GM12878 (cell line): ENCODE data around the gene C18orf63. TPM values are rescaled to one million over a fixed set of nuclear protein-coding genes. Genes with fewer than 3 reads are reported as not detected.
A peak's percentile ranks its signal among the peaks of the same experiment; 100 is the strongest.

Experiments used
- ATAC-seq: fragments of 200-7000 bp; cut with Tn5 transposase; 3 replicates; pipeline ENCODE4 v1.9.1; 2020; ENCODE audit warnings: mild to moderate bottlenecking, moderate library complexity
- BruUV-seq: library from RNA; stranded (reverse); fragments of 400-500 nt; replicated peaks from 2 replicates; lab custom pipeline; 2021; lab: Mats Ljungman, UMichigan
- CTCF ChIA-PET: fragments of 300-600 bp; sonication (Branson Sonifier 250); formaldehyde crosslinking; extraction: SDS; loops from one replicate; lab custom pipeline; 2021; ENCODE audit warnings: inconsistent platforms; lab: Yijun Ruan, JAX
- POLR2A ChIA-PET: fragments of 350-600 bp; formaldehyde crosslinking; extraction: SDS; loops from one replicate; lab custom pipeline; 2021; ENCODE audit warnings: inconsistent platforms; lab: Charles Lee
- RAD21 ChIA-PET: fragments of 300-600 bp; sonication (Branson Sonifier 250); formaldehyde crosslinking; loops from one replicate; lab custom pipeline; 2023; ENCODE audit warnings: antibody characterized with exemption; ENCODE audit not compliant: unreplicated experiment; lab: Charles Lee
- SMC1A ChIA-PET: fragments of 300-600 bp; sonication (Branson Sonifier 250); formaldehyde crosslinking; loops from one replicate; lab custom pipeline; 2023; ENCODE audit not compliant: unreplicated experiment, uncharacterized antibody; lab: Charles Lee
- DNase-seq: peaks from one replicate; pipeline ENCODE4 v3.0.0-alpha.2; 2011; ENCODE audit warnings: low read depth, low spot score
- FAIRE-seq: peaks from 3 replicates; lab custom pipeline; 2011; peaks lifted over from hg19 to GRCh38; lab: Jason Lieb, UNC
- H2AFZ ChIP-seq: 2 replicates; pipeline ENCODE4 v1.6.0; 2011; ENCODE audit warnings: low read depth, low read length, control low read depth; ENCODE audit not compliant: control insufficient read depth
- H3K27ac ChIP-seq: 2 replicates; pipeline ENCODE4 v1.5.1; 2011; ENCODE audit warnings: control low read depth; ENCODE audit not compliant: control insufficient read depth, insufficient read depth
- H3K27me3 ChIP-seq, 2 experiments: replicated peaks in 1 of 2; 2 replicates each; pipeline versions ENCODE4 v1.6.0 to v1.6.1; 2011; ENCODE audit warnings: low read length in 1 of 2; ENCODE audit not compliant: control insufficient read depth in 2 of 2, insufficient read depth in 2 of 2
- H3K36me3 ChIP-seq, 2 experiments: 2 replicates each; pipeline ENCODE4 v1.5.1; 2011; ENCODE audit warnings: low read length in 1 of 2; ENCODE audit not compliant: control insufficient read depth in 2 of 2, insufficient read depth in 2 of 2
- H3K4me1 ChIP-seq: 2 replicates; pipeline ENCODE4 v1.6.1; 2011; ENCODE audit warnings: mild to moderate bottlenecking, low read length, moderate library complexity, mixed read lengths; ENCODE audit not compliant: control insufficient read depth, insufficient read depth
- H3K4me2 ChIP-seq: 2 replicates; pipeline ENCODE4 v1.6.0; 2011; ENCODE audit warnings: control low read depth; ENCODE audit not compliant: control insufficient read depth, insufficient read depth
- H3K4me3 ChIP-seq: fragments of 200-600 bp; sonication (generic); 2 replicates; pipeline ENCODE4 v1.5.1; 2016
- H3K79me2 ChIP-seq: 2 replicates; pipeline ENCODE4 v1.6.0; 2011; ENCODE audit warnings: low read length; ENCODE audit not compliant: control insufficient read depth, insufficient read depth
- H3K9ac ChIP-seq: 2 replicates; pipeline ENCODE4 v1.8.0; 2011; ENCODE audit warnings: low read length, control low read depth, mixed read lengths; ENCODE audit not compliant: control insufficient read depth, insufficient read depth
- H3K9me3 ChIP-seq: replicated peaks from 3 replicates; pipeline ENCODE4 v1.5.1; 2011; ENCODE audit warnings: mild to moderate bottlenecking, low read length; ENCODE audit not compliant: control insufficient read depth, insufficient read depth
- H4K20me1 ChIP-seq: 2 replicates; pipeline ENCODE4 v1.6.0; 2011; ENCODE audit not compliant: control insufficient read depth, insufficient read depth
- IKZF2 ChIP-seq, 2 experiments: fragments of 450-650 bp; IDR thresholded peaks; 2 replicates each; pipeline ENCODE4 v1.6.1; 2017; ENCODE audit warnings: mild to moderate bottlenecking in 2 of 2, moderate library complexity in 2 of 2
- LARP7 ChIP-seq: fragments of 450-650 bp; IDR thresholded peaks from 2 replicates; pipeline ENCODE4 v1.6.1; 2017; ENCODE audit warnings: mild to moderate bottlenecking
- RAD21 ChIP-seq: IDR thresholded peaks from 2 replicates; pipeline ENCODE4 v1.6.1; 2011; ENCODE audit warnings: mild to moderate bottlenecking, low read depth, low read length, moderate library complexity; ENCODE audit not compliant: insufficient read depth
- RELB ChIP-seq: fragments of 450-650 bp; IDR thresholded peaks from 2 replicates; pipeline ENCODE4 v1.6.1; 2017; ENCODE audit warnings: low read depth, mild to moderate bottlenecking, moderate library complexity
- SMC3 ChIP-seq: IDR thresholded peaks from 2 replicates; pipeline ENCODE4 v1.6.1; 2011; ENCODE audit warnings: low read length, improper control_type of control experiment, borderline replicate concordance
- USF1 ChIP-seq: IDR thresholded peaks from 2 replicates; pipeline ENCODE4 v1.6.1; 2011; ENCODE audit warnings: borderline replicate concordance, low read depth, mild to moderate bottlenecking, moderate library complexity, mixed read lengths, low read length; ENCODE audit not compliant: insufficient read depth; ENCODE audit errors: extremely low read length
- WRNIP1 ChIP-seq: IDR thresholded peaks from 2 replicates; pipeline ENCODE4 v1.6.1; 2011; ENCODE audit warnings: low read depth, low read length, improper control_type of control experiment, borderline replicate concordance
- ZNF384 ChIP-seq: IDR thresholded peaks from 2 replicates; pipeline ENCODE4 v1.6.1; 2012; ENCODE audit warnings: low read depth, mild to moderate bottlenecking, low read length, improper control_type of control experiment, borderline replicate concordance
- WGBS: methylation state at CpG from one replicate; pipeline ENCODE4 v1.1.6; 2016; ENCODE audit warnings: low lambda C conversion rate; ENCODE audit not compliant: insufficient replicate concordance, insufficient coverage; ENCODE audit errors: missing lambda C conversion rate; 5-methylcytosine and 5-hydroxymethylcytosine counted together
- in situ Hi-C: fragments of 300-500 bp; cut with MboI; formaldehyde crosslinking; loops from 9 replicates; pipeline ENCODE4 v1.14.3; 2018; ENCODE audit warnings: mixed read lengths
- intact Hi-C: fragments of 100-400 bp; cut with micrococcal nuclease; formaldehyde crosslinking; loops from one replicate; pipeline ENCODE4 v1.14.2; 2022; ENCODE audit not compliant: unreplicated experiment
- polyA plus RNA-seq, 11 experiments: library from polyadenylated mRNA; depleted of rRNA in 4 of 11; unstranded in 6 of 11; stranded (reverse) in 5 of 11; fragments of >200 nt; fragmentation: Nextera tagmentation in 4 of 11; fragmentation: Illumina TruSeq in 1 of 11; extraction: Ambion mirVana in 4 of 11; extraction: Trizol in 1 of 11; gene quantifications; 1 replicate in 1 of 11; 2 replicates in 10 of 11; pipeline versions ENCODE4 v1.2.1 to v1.2.3, GENCODE V29; 2011 to 2016; ENCODE audit warnings: inconsistent platforms in 2 of 11, missing spikeins in 2 of 11, low read depth in 1 of 11
- total RNA-seq, 4 experiments: library from RNA; depleted of rRNA in 3 of 4; stranded (reverse); fragments of >200 nt in 3 of 4; fragmentation: Illumina TruSeq in 1 of 4; extraction: Trizol in 1 of 4; gene quantifications; 2 replicates each; pipeline versions ENCODE4 v1.2.1 to v1.2.3, GENCODE V29; 2013 to 2021
- TF ChIP-seq, protein P1 (sequence below), 3 experiments: IDR thresholded peaks in 2 of 3; conservative IDR thresholded peaks in 1 of 3; 2 replicates each; pipeline ENCODE4 v1.5.1; 2011; ENCODE audit warnings: low read depth in 3 of 3, low read length in 3 of 3, mild to moderate bottlenecking in 3 of 3, control low read depth in 2 of 3, moderate library complexity in 2 of 3, inconsistent platforms in 1 of 3, mixed read lengths in 1 of 3; ENCODE audit not compliant: control insufficient read depth in 2 of 3, insufficient read depth in 1 of 3; ENCODE audit errors: extremely low read depth in 1 of 3

C18orf63 gene
- total and polyA plus RNA-seq, 10 of the 15 experiments (the other 5 are each of a cell fraction or from before 2014, with no cell fraction given), result not detected

- H3K9me3 ChIP-seq, result no peaks in the 10 kb centered on the region
- H3K27ac ChIP-seq, result no peak overlapping the region
- no peak overlapping the region for H3K4me2 ChIP-seq
- no peaks in the 10 kb centered on the region for H4K20me1 ChIP-seq
- H3K9ac ChIP-seq, result no peak overlapping the region
- TF ChIP-seq USF1 (no peak), ZNF384 (peak; percentile 32; the same call in 1 of the 2 replicates), RAD21 (peak; percentile 90), IKZF2 (IDR thresholded peaks at IDR 0.05) (no peak), RELB (no peak), SMC3 (peak; percentile 84; the same call in 1 of the 2 replicates), WRNIP1 (no peak), LARP7 (no peak)
- TF ChIP-seq, protein P1, sequence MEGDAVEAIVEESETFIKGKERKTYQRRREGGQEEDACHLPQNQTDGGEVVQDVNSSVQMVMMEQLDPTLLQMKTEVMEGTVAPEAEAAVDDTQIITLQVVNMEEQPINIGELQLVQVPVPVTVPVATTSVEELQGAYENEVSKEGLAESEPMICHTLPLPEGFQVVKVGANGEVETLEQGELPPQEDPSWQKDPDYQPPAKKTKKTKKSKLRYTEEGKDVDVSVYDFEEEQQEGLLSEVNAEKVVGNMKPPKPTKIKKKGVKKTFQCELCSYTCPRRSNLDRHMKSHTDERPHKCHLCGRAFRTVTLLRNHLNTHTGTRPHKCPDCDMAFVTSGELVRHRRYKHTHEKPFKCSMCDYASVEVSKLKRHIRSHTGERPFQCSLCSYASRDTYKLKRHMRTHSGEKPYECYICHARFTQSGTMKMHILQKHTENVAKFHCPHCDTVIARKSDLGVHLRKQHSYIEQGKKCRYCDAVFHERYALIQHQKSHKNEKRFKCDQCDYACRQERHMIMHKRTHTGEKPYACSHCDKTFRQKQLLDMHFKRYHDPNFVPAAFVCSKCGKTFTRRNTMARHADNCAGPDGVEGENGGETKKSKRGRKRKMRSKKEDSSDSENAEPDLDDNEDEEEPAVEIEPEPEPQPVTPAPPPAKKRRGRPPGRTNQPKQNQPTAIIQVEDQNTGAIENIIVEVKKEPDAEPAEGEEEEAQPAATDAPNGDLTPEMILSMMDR (IDR thresholded peaks at IDR 0.05 in 2 of 3, conservative IDR thresholded peaks at IDR 0.05 in 1 of 3; ENCODE audit: control insufficient read depth in 2 of 3, extremely low read depth in 1 of 3, insufficient read depth in 1 of 3, low read depth in 3 of 3, low read length in 3 of 3), result peak; percentile 35 to 74 (median 38); a peak in 5 of 6 replicates
- no peaks in the 10 kb centered on the region for H3K27me3 ChIP-seq
- BruUV-seq, result no TSS peak
- CTCF ChIA-PET, result interaction anchor here (0.7 to 2.5 kb wide), 32 partner anchors 8 to 1559 kb away, joined by 3 to 79 read pairs (median 4); partner anchors contain the start of gene CYB5A
- FAIRE-seq (peak; percentile 41), DNase-seq (no peak), ATAC-seq (0 out of 3 replicates have a peak, but pooled peaks have one; percentile 45)
- in situ Hi-C loops, result no loop called here
- H3K4me1 ChIP-seq, result no peaks in the 10 kb centered on the region
- POLR2A ChIA-PET, result no interaction called here
- no peaks in the 10 kb centered on the region for H3K79me2 ChIP-seq
- SMC1A ChIA-PET, result interaction anchor here (0.7 to 2.5 kb wide), 24 partner anchors 8 to 1668 kb away, joined by 3 to 45 read pairs (median 5); no protein-coding TSS in a partner anchor
- H2AFZ ChIP-seq, result no peak overlapping the region
- no peaks in the 10 kb centered on the region for H3K36me3 ChIP-seq
- intact Hi-C loops, result loop anchor here (1.0 kb wide), 2 partner anchors 146 to 302 kb away; no protein-coding TSS in a partner anchor
- RAD21 ChIA-PET, result interaction anchor here (0.9 to 2.6 kb wide), 12 partner anchors 19 to 445 kb away, joined by 3 to 44 read pairs (median 4); no protein-coding TSS in a partner anchor
- WGBS, result 0% methylated on average over 4 of the region's 4 CpGs
- H3K4me3 ChIP-seq, result no peak overlapping the region
Measured at GRCh38 chr18:74342416-74343043, 26.9 kb downstream of the C18orf63 start.
